ENCODE results near the gene RASSF6. TPM values are rescaled to one million over a fixed set of nuclear protein-coding genes. Genes with fewer than 3 reads are reported as not detected.

Gene RASSF6
- total RNA-seq, 1 experiment from 2014 or later: 0.22 TPM

DNA sequence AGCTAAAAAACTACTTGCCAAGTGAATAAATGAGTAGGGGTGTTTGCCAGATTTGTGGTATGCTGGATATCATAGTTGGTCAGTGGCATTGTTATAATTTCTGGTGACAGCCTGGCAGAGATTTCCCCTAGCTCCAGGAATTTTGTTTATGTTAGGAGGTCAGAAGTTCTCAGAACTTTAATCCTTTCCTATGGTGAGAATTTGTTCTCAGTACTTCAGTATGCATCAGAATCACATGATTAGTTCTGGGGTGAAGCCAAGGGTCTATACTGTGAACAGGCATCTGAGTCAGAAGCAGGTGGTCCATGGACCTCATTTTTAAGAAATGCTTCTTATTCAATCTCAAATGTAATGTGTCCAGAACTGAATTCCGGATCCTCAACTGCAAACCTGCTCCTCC is 10.5 kb downstream of the RASSF6 start:
- Histone ChIP-seq H3K18ac (ENCODE audit: insufficient read length, low read depth, low read length) (no peak overlapping the region), H2AK5ac (ENCODE audit: insufficient read length, low read length) (no peak overlapping the region), H3K9ac (ENCODE audit: extremely low read depth, insufficient read length, low read length) (no peak overlapping the region), H3K9me3 (ENCODE audit: control insufficient read depth, low read depth, low read length) (no peaks in the 10 kb centered on the region), H3K79me1 (ENCODE audit: insufficient read depth, low read depth, low read length, poor library complexity, severe bottlenecking) (no peaks in the 10 kb centered on the region), H3K56ac (ENCODE audit: insufficient read length, low read depth, low read length) (no peak overlapping the region), H3K23ac (ENCODE audit: insufficient read length, low read depth, low read length) (no peak overlapping the region), H3K4ac (ENCODE audit: low read depth, low read length) (no peak overlapping the region), H4K8ac (replicated peaks; ENCODE audit: insufficient read length, low read depth, low read length) (no peak overlapping the region), H2BK15ac (ENCODE audit: low read depth, low read length) (no peak overlapping the region), H3K4me1 (ENCODE audit: insufficient read depth, low read length) (no peaks in the 10 kb centered on the region), H2BK5ac (ENCODE audit: insufficient read length, low read length) (no peak overlapping the region), H3K27me3 (ENCODE audit: insufficient read depth, low read length) (no peaks in the 10 kb centered on the region), H3T11ph (ENCODE audit: low read length) (no peak overlapping the region), H3K79me2 (ENCODE audit: insufficient read depth, low read length) (no peaks in the 10 kb centered on the region), H2BK20ac (ENCODE audit: low read depth, low read length, poor library complexity, severe bottlenecking) (no peak overlapping the region), H3K4me2 (ENCODE audit: insufficient read depth, insufficient read length, low read length) (no peak overlapping the region), H4K5ac (ENCODE audit: insufficient read length, low read depth, low read length) (no peak overlapping the region), H3K27ac (ENCODE audit: insufficient read length, low read depth, low read length) (no peak overlapping the region), H3K23me2 (ENCODE audit: insufficient read length, low read depth, low read length, poor library complexity, severe bottlenecking) (no peaks in the 10 kb centered on the region), H2BK12ac (ENCODE audit: insufficient read length, low read depth, low read length) (no peak overlapping the region), H4K20me1 (ENCODE audit: control insufficient read depth, insufficient read depth, insufficient read length) (no peaks in the 10 kb centered on the region), H4K91ac (ENCODE audit: insufficient read length, low read depth, low read length) (no peak overlapping the region), H2BK120ac (ENCODE audit: low read depth, low read length, poor library complexity, severe bottlenecking) (no peak overlapping the region), H3K14ac (ENCODE audit: insufficient read depth, low read length) (no peak overlapping the region), H2AFZ (ENCODE audit: low read length) (no peak overlapping the region)
- Mint-ChIP-seq H3K27me3 (ENCODE audit: low read depth) (no peaks in the 10 kb centered on the region), H3K4me3 (no peak overlapping the region), H3K9me3 (no peaks in the 10 kb centered on the region), H3K27ac (no peak overlapping the region), H3K4me1 (peaks cover 5% of the 10 kb centered on the region in 2 experiments; a peak in 3 of 4 replicates), H3K36me3 (ENCODE audit: insufficient read depth in 1 of 3, low read depth in 3 of 3) (no peaks in the 10 kb centered on the region)
- DNase-seq: no peak
- no peak for TF ChIP-seq CTCF (conservative IDR thresholded peaks at IDR 0.05)
- WGBS (ENCODE audit: extremely low coverage, insufficient read length, low lambda C conversion rate): no CpG with 5 or more reads among the region's 1 CpG
